Activated T-cell treated with anti-CD3 and anti-CD28 coated beads, Interleukin-2, amount 50 U/mL, for 72 hours (primary cell): ENCODE measurements around the gene CTSE. TPM values are rescaled to one million over a fixed set of nuclear protein-coding genes. Genes with fewer than 3 reads are reported as not detected.
"Not testable (repeated sequence)": the region's sequence is repeated elsewhere in the genome, so short reads cannot be mapped to it uniquely, and the experiment has no call there.

Experiments used
- ATAC-seq, 2 donors: fragments of 150-1000 bp; cut with Tn5 transposase; replicated peaks in 1 of 2; 2 replicates each; pipeline ENCODE4 v1.10.0; 2021; ENCODE audit warnings: moderate library complexity in 2 of 2, mild to moderate bottlenecking in 1 of 2
- DNase-seq, 2 donors: peaks; one replicate each; pipeline ENCODE4 v3.0.0; 2021 to 2022; ENCODE audit warnings: mixed read lengths in 1 of 2
- H3K27ac Mint-ChIP-seq: one replicate; pipeline ENCODE4 v1.8.0; 2022; ENCODE audit warnings: mild to moderate bottlenecking, moderate library complexity, mixed read lengths
- H3K27me3 Mint-ChIP-seq: one replicate; pipeline ENCODE4 v1.8.0; 2022; ENCODE audit warnings: low read depth, mixed read lengths
- H3K36me3 Mint-ChIP-seq, 2 donors: one replicate each; pipeline ENCODE4 v1.8.0; 2022; ENCODE audit warnings: mixed read lengths in 2 of 2, mild to moderate bottlenecking in 1 of 2; ENCODE audit not compliant: insufficient read depth in 2 of 2
- H3K4me1 Mint-ChIP-seq: one replicate; pipeline ENCODE4 v1.8.0; 2022; ENCODE audit warnings: low read depth, mixed read lengths
- H3K4me3 Mint-ChIP-seq, 2 donors: one replicate each; pipeline ENCODE4 v1.8.0; 2022; ENCODE audit warnings: mild to moderate bottlenecking in 2 of 2, mixed read lengths in 2 of 2, moderate library complexity in 2 of 2
- H3K9me3 Mint-ChIP-seq, 2 donors: one replicate each; pipeline ENCODE4 v1.8.0; 2022; ENCODE audit warnings: mixed read lengths in 2 of 2
- total RNA-seq, 2 donors: library from RNA; stranded (reverse); gene quantifications; one replicate each; pipeline ENCODE4 v1.2.3, GENCODE V29; 2022

CTSE gene
- total RNA-seq, result not detected

DNA sequence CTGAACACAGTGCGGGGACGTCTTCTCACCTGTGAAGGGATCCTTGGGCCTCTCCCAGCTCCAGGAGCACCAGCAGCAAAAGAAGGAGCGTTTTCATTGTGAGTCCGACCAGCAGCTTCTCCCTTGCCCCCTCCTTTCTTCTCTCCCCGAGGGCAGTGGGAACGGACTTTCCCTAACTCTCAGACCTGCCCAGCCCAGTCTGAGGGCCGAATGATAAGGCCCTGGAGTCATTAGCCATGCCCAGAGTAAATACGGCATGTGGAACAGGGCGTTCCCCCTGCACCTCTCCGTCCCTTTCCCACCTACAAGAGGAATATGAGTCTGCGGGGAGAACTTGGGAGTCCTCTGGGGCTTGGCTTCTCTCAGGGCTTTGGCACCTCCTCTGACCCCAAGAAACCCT, at the start of gene CTSE:
CTSE (minus strand) TSS at position 201 of the 400 bp plus-strand sequence; CDS start at position 97, 104 bp downstream.
- DNase-seq (no peak), ATAC-seq (no peak)
- Mint-ChIP-seq H3K36me3 (no peaks in the 10 kb centered on the region), H3K4me3 (no peak within 1 kb of the TSS), H3K27me3 (peaks cover 31% of the 10 kb centered on the region), H3K27ac (no peak within 1 kb of the TSS), H3K4me1 (peaks cover 8% of the 10 kb centered on the region), H3K9me3 (no peaks in the 10 kb centered on the region)

- peaks cover 40% of the 10 kb centered on the region for H3K27me3 Mint-ChIP-seq
- H3K27ac Mint-ChIP-seq, result no peak overlapping the region
- peaks cover 23% of the 10 kb centered on the region for H3K4me1 Mint-ChIP-seq
- no peaks in the 10 kb centered on the region for H3K36me3 Mint-ChIP-seq
- DNase-seq (no peak), ATAC-seq (no peak)
- no peak overlapping the region for H3K4me3 Mint-ChIP-seq
- H3K9me3 Mint-ChIP-seq, result no peaks in the 10 kb centered on the region
Measured at GRCh38 chr1:206070627-206071304, 47.1 kb upstream of the CTSE start.

GRCh38 chr1:206068314-206068713, 44.6 kb upstream of the CTSE start:
- no peak overlapping the region for H3K27ac Mint-ChIP-seq
- H3K27me3 Mint-ChIP-seq, result peaks cover 39% of the 10 kb centered on the region
- no peak overlapping the region for H3K4me3 Mint-ChIP-seq
- H3K9me3 Mint-ChIP-seq, result no peaks in the 10 kb centered on the region
- DNase-seq (no peak), ATAC-seq (no peak)
- no peaks in the 10 kb centered on the region for H3K36me3 Mint-ChIP-seq
- peaks cover 23% of the 10 kb centered on the region for H3K4me1 Mint-ChIP-seq

- no peak for DNase-seq
- peaks cover 2 to 4% of the 10 kb centered on the region in 2 donors for H3K9me3 Mint-ChIP-seq
- peaks cover 39% of the 10 kb centered on the region for H3K27me3 Mint-ChIP-seq
- peaks cover 23% of the 10 kb centered on the region for H3K4me1 Mint-ChIP-seq
- peaks cover 1 to 3% of the 10 kb centered on the region in 2 donors for H3K36me3 Mint-ChIP-seq
- H3K27ac Mint-ChIP-seq, result no peak overlapping the region
- ATAC-seq, result no peak
- H3K4me3 Mint-ChIP-seq, result no peak overlapping the region
Measured at GRCh38 chr1:206067486-206068227, 44.0 kb upstream of the CTSE start.

- Mint-ChIP-seq H3K4me1 (peaks cover 23% of the 10 kb centered on the region), H3K27ac (no peak overlapping the region), H3K4me3 (no peak overlapping the region), H3K36me3 (peaks cover 1 to 4% of the 10 kb centered on the region in 2 donors), H3K9me3 (peaks cover 2 to 4% of the 10 kb centered on the region in 2 donors), H3K27me3 (peaks cover 39% of the 10 kb centered on the region)
- ATAC-seq (peak; percentile 48 to 76), DNase-seq (no peak)
Measured at GRCh38 chr1:206066479-206067171, 42.9 kb upstream of the CTSE start.

- peaks cover 39% of the 10 kb centered on the region for H3K27me3 Mint-ChIP-seq
- no peak for DNase-seq
- H3K9me3 Mint-ChIP-seq, result peaks cover 2 to 4% of the 10 kb centered on the region in 2 donors
- H3K27ac Mint-ChIP-seq, result no peak overlapping the region
- peaks cover 1 to 4% of the 10 kb centered on the region in 2 donors for H3K36me3 Mint-ChIP-seq
- no peak for ATAC-seq
- H3K4me3 Mint-ChIP-seq, result no peak overlapping the region
- H3K4me1 Mint-ChIP-seq, result peaks cover 23% of the 10 kb centered on the region
Measured at GRCh38 chr1:206065547-206066145, 42.0 kb upstream of the CTSE start.

DNA sequence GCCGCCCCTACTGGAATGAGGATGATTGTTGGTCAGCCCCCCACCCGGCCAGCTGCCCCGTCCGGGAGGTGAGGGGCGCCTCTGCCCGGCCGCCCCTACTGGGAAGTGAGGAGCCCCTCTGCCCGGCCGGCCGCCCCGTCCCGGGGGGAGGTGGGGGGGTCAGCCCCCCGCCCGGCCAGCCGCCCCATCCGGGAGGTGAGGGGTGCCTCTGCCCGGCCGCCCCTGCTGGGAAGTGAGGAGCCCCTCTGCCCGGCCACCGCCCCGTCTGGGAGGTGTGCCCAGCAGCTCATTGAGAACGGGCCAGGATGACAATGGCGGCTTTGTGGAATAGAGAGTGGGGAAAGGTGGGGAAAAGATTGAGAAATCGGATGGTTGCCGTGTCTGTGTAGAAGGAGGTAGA, 40.8 kb upstream of the CTSE start:
- peaks cover 37% of the 10 kb centered on the region for H3K27me3 Mint-ChIP-seq

GRCh38 chr1:206064001-206064400, 40.3 kb upstream of the CTSE start:
- DNase-seq, H3K27ac Mint-ChIP-seq, H3K36me3 Mint-ChIP-seq, H3K4me3 Mint-ChIP-seq, H3K9me3 Mint-ChIP-seq, ATAC-seq: not testable (repeated sequence)
- Mint-ChIP-seq H3K27me3 (peaks cover 34% of the 10 kb centered on the region), H3K4me1 (peaks cover 23% of the 10 kb centered on the region)

More for the DNA sequence above, 40.8 kb upstream of the CTSE start:
- not testable (repeated sequence) for ATAC-seq, DNase-seq, H3K36me3 Mint-ChIP-seq, H3K4me3 Mint-ChIP-seq, H3K27ac Mint-ChIP-seq, H3K9me3 Mint-ChIP-seq
- H3K4me1 Mint-ChIP-seq, result peaks cover 23% of the 10 kb centered on the region

DNA sequence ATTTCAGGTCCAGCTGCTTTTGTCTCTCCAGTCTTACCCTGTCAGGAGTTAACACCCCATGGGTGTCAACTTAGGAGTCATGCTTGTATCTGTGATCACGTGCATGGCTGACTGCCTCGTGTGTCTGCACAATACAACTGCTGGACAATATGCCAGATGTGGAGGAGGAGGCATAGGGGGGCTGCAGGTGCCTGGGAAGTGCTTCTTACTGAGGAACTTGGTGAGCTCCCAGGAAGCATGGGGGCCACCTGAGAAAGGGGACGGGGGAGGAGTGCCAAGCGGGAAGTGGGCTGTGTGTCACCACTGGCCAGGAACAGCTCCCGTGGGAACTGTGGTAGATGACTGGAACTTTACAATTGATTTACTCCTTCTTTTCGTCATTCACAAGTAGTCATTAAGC, 38.8 kb upstream of the CTSE start:
- H3K27ac Mint-ChIP-seq, result no peak overlapping the region
- peaks cover 2 to 4% of the 10 kb centered on the region in 2 donors for H3K9me3 Mint-ChIP-seq
- H3K4me1 Mint-ChIP-seq, result peaks cover 14% of the 10 kb centered on the region
- DNase-seq (no peak), ATAC-seq (no peak)
- H3K36me3 Mint-ChIP-seq, result peaks cover 1 to 4% of the 10 kb centered on the region in 2 donors
- H3K27me3 Mint-ChIP-seq, result peaks cover 18% of the 10 kb centered on the region
- H3K4me3 Mint-ChIP-seq, result no peak overlapping the region

DNA sequence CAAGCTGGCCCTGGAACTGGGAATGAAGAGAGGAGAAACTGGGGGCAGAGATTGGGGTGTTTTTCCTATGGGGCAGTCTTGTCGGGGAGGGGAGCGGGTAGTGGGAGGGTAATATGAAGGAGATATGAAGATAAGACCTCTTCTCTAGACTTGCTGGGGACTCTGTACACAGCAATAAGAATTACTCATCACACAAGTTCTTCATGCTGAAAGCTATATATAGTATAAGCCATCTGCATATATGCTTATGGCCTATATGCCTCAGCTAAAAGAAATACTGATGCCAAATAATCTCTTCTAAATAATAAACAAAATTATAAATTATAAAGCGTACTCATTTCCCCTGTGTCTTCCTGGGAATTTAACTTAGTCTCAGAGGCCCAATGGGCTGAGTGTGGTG, 37.1 kb upstream of the CTSE start:
- Mint-ChIP-seq H3K36me3 (peaks cover 1 to 4% of the 10 kb centered on the region in 2 donors), H3K27me3 (peaks cover 9% of the 10 kb centered on the region), H3K9me3 (peaks cover 2 to 4% of the 10 kb centered on the region in 2 donors), H3K4me3 (no peak overlapping the region), H3K4me1 (no peaks in the 10 kb centered on the region), H3K27ac (no peak overlapping the region)
- DNase-seq, result no peak
- ATAC-seq, result no peak

DNA sequence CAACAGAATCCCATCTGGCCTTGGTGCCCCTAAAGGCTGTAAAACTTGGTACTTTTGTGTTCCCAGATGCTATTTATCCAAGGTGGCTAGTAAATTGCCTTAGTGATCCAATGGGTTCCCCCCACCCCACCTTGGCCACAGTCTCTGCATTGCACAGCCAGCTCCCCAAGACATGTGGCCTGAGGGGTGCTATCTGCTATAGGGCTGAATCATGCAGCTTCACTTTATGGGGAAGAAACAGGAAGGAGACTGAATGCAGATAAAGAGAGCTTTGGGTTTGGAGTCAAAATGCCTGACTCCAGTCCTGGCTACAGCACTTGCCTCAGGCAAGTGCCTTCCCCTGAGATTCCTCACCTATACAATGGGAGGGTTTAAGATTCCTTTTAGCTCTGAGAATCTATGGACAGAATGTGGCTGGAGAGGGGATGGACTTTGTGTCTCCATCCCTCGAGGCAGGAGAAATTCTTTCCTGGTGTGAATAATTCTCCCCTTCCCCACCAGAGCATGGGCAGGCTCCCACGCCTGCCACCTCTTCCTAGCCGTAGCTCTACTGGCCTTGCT, 35.7 kb upstream of the CTSE start:
- H3K4me1 Mint-ChIP-seq, result no peaks in the 10 kb centered on the region
- H3K36me3 Mint-ChIP-seq, result peaks cover 1 to 4% of the 10 kb centered on the region in 2 donors
- peaks cover 2 to 4% of the 10 kb centered on the region in 2 donors for H3K9me3 Mint-ChIP-seq
- no peak overlapping the region for H3K4me3 Mint-ChIP-seq
- no peak for ATAC-seq
- no peak overlapping the region for H3K27ac Mint-ChIP-seq
- peaks cover 4% of the 10 kb centered on the region for H3K27me3 Mint-ChIP-seq
- no peak for DNase-seq

- DNase-seq (no peak), ATAC-seq (no peak)
- no peaks in the 10 kb centered on the region for H3K4me1 Mint-ChIP-seq
- no peak overlapping the region for H3K4me3 Mint-ChIP-seq
- peaks cover 1 to 4% of the 10 kb centered on the region in 2 donors for H3K36me3 Mint-ChIP-seq
- peaks cover 2 to 4% of the 10 kb centered on the region in 2 donors for H3K9me3 Mint-ChIP-seq
- H3K27me3 Mint-ChIP-seq, result peaks cover 4% of the 10 kb centered on the region
- no peak overlapping the region for H3K27ac Mint-ChIP-seq
Measured at GRCh38 chr1:206058927-206059292, 35.2 kb upstream of the CTSE start.
